GM23248 (cell line): ENCODE measurements around the gene KLRC4. TPM values are rescaled to one million over a fixed set of nuclear protein-coding genes. Genes with fewer than 3 reads are reported as not detected.
A peak's percentile ranks its signal among the peaks of the same experiment; 100 is the strongest.
"Not testable (repeated sequence)": the region's sequence is repeated elsewhere in the genome, so short reads cannot be mapped to it uniquely, and the experiment has no call there.

Experiments used
- DNase-seq: peaks from one replicate; pipeline ENCODE4 v3.0.0-alpha.2; 2015
- H2AFZ ChIP-seq: fragments of 200-600 bp; sonication (generic); 2 replicates; pipeline ENCODE4 v1.6.1; 2016; ENCODE audit warnings: antibody characterized with exemption
- H3F3A ChIP-seq: fragments of 200-600 bp; sonication (generic); 2 replicates; pipeline ENCODE4 v1.6.1; 2016; ENCODE audit warnings: mild to moderate bottlenecking, antibody characterized with exemption, mixed run types; ENCODE audit not compliant: insufficient read depth
- H3K27ac ChIP-seq: fragments of 200-600 bp; sonication (generic); 2 replicates; pipeline ENCODE4 v1.5.1; 2016; ENCODE audit warnings: mild to moderate bottlenecking
- H3K27me3 ChIP-seq: fragments of 200-600 bp; sonication (generic); replicated peaks from 2 replicates; pipeline ENCODE4 v1.6.1; 2016; ENCODE audit warnings: mild to moderate bottlenecking; ENCODE audit not compliant: insufficient read depth
- H3K36me3 ChIP-seq: fragments of 200-600 bp; sonication (generic); 2 replicates; pipeline ENCODE4 v1.6.1; 2016; ENCODE audit warnings: low read depth, mild to moderate bottlenecking
- H3K4me1 ChIP-seq: fragments of 200-600 bp; sonication (generic); 2 replicates; pipeline ENCODE4 v1.6.1; 2016; ENCODE audit warnings: mild to moderate bottlenecking; ENCODE audit not compliant: insufficient read depth
- H3K4me2 ChIP-seq: fragments of 200-600 bp; sonication (generic); one replicate; pipeline ENCODE4 v1.6.1; 2016; ENCODE audit warnings: mild to moderate bottlenecking; ENCODE audit not compliant: unreplicated experiment
- H3K4me3 ChIP-seq: fragments of 200-600 bp; sonication (generic); 2 replicates; pipeline ENCODE4 v1.5.1; 2016; ENCODE audit warnings: mild to moderate bottlenecking
- H3K79me2 ChIP-seq: fragments of 200-600 bp; sonication (generic); 2 replicates; pipeline ENCODE4 v1.6.1; 2016; ENCODE audit warnings: mild to moderate bottlenecking; ENCODE audit not compliant: insufficient read depth
- H3K9ac ChIP-seq: fragments of 200-600 bp; sonication (generic); 2 replicates; pipeline ENCODE4 v1.6.1; 2016; ENCODE audit warnings: mild to moderate bottlenecking
- H3K9me2 ChIP-seq: fragments of 200-600 bp; sonication (generic); 2 replicates; pipeline ENCODE4 v1.6.1; 2016; ENCODE audit warnings: mixed run types, mild to moderate bottlenecking, moderate library complexity; ENCODE audit not compliant: insufficient read depth
- H3K9me3 ChIP-seq: fragments of 200-600 bp; sonication (generic); one replicate; pipeline ENCODE4 v1.6.1; 2017; ENCODE audit warnings: low read depth
- H4K20me1 ChIP-seq: fragments of 200-600 bp; sonication (generic); 2 replicates; pipeline ENCODE4 v1.6.0; 2016; ENCODE audit not compliant: insufficient read depth
- WGBS, 2 experiments: methylation state at CpG; one replicate each; pipeline ENCODE4 v1.1.6; 2015 to 2017; ENCODE audit warnings: low lambda C conversion rate in 2 of 2, low coverage in 1 of 2; ENCODE audit errors: missing lambda C conversion rate in 2 of 2; 5-methylcytosine and 5-hydroxymethylcytosine counted together
- in situ Hi-C: fragments of 300-500 bp; cut with MboI; formaldehyde crosslinking; loops from 2 replicates; pipeline ENCODE4 v1.15.0; 2020
- polyA plus RNA-seq: library from polyadenylated mRNA; unstranded; fragments of >200 nt; fragmentation: Nextera tagmentation; extraction: Ambion mirVana; gene quantifications from 2 replicates; pipeline ENCODE4 v1.2.1, GENCODE V29; 2016
- total RNA-seq: library from RNA; depleted of rRNA; stranded (reverse); fragments of >200 nt; shearing (Covaris generic); gene quantifications from 2 replicates; pipeline ENCODE4 v1.2.3, GENCODE V29; 2014

The KLRC4 gene
- total and polyA plus RNA-seq, 2 experiments from 2014 or later = not detected

DNA sequence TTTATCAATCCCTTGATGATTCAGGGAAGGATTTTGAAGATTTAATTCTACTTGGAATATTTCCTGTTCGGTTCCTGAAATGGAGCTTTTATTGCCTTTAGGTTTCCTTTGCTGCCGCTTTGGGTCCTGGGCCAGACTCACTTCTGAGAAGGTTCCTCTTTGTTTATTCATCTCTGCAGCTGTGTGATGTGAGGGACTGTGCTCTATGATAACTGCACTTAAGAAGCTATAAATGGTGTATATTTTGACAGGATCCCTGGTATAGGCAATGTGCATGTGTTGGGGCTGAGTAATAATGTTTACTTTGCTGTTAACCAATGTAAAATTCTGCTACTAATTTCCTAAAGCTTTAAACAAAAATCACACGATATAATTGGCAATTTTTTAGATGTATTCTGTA is 26.3 kb upstream of the KLRC4 start, which contains the start of gene KLRC2:
KLRC2 (minus strand) TSS at position 195 of the 400 bp plus-strand sequence; CDS start at position 171, 24 bp downstream.
- H3K4me3 ChIP-seq, H2AFZ ChIP-seq, H3K79me2 ChIP-seq, H3K27me3 ChIP-seq, H4K20me1 ChIP-seq, DNase-seq, H3K27ac ChIP-seq, H3K9me2 ChIP-seq, H3K4me2 ChIP-seq, H3K4me1 ChIP-seq, H3K9ac ChIP-seq, H3K9me3 ChIP-seq, H3F3A ChIP-seq, in situ Hi-C loops, H3K36me3 ChIP-seq: not testable (repeated sequence)
- 53 to 62% methylated on average over 3 of the region's 3 CpGs for WGBS, 2 experiments

DNA sequence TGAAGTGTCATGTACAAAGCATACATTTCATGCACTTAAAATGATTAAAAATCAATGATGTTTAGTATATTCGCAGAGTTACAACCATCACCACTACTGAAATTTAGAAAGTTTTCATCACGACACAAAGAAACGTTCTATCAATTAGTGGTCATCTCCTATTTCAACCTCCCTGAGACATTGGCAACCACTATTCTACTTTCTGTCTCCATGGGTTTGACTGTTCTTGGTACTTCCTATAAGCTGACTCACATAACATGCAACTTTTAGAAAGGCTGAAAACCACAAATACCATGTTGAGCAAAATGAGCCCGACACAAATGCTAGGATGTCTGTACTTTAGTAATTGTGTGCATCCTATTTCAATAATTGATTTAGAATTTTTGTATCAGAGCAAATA is 21.1 kb upstream of the KLRC4 start:
- H3K9ac ChIP-seq, H3K9me2 ChIP-seq, H4K20me1 ChIP-seq, DNase-seq, H3K27ac ChIP-seq, in situ Hi-C loops, H3K9me3 ChIP-seq, H3K4me3 ChIP-seq, H3K27me3 ChIP-seq, H3F3A ChIP-seq, H3K79me2 ChIP-seq, H3K4me1 ChIP-seq, H3K4me2 ChIP-seq, H3K36me3 ChIP-seq, H2AFZ ChIP-seq: not testable (repeated sequence)
- 90 to 92% methylated on average over 4 of the region's 4 CpGs for WGBS, 2 experiments

GRCh38 chr12:10425938-10426337 is 16.4 kb upstream of the KLRC4 start:
- H3K4me3 ChIP-seq, H3K4me1 ChIP-seq, DNase-seq, H3K9ac ChIP-seq, H2AFZ ChIP-seq, in situ Hi-C loops, H3K27me3 ChIP-seq, H3K9me2 ChIP-seq, H3K27ac ChIP-seq, H3F3A ChIP-seq, H3K36me3 ChIP-seq, H3K9me3 ChIP-seq, H3K4me2 ChIP-seq, H3K79me2 ChIP-seq, H4K20me1 ChIP-seq: not testable (repeated sequence)
- WGBS, 2 experiments = 88 to 98% methylated on average over 5 to 7 of the region's 8 CpGs

DNA sequence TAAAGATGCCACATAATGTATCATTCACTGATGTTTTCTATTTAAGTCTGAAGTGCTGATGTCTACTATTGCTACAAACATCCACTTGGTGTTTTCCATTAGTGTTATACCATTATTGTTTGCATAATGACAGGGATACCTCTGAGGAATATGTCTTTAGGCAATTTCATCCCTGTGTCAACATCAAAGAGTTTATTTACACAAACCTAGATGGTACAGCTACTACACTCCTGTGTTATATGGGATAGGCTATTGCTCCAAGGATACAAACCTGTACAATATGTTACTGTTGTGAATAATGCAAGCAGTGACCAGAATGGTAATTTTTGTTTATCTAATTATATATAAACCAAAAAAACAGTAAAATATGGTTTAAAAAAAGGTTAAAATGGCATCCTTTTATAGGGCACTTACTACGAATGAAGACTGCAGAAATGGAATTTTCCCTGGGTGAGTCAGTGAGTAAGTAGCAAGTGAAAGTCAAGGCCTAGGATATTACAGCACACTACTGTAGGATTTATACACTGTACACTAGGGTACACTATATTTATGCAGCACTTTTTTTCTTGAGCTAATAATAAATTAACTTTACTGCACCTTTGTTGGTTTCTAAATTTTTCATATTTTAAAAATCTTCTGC is 14.8 kb upstream of the KLRC4 start:
- H3K4me1 ChIP-seq, H3F3A ChIP-seq, H3K79me2 ChIP-seq, H3K27me3 ChIP-seq, H3K4me2 ChIP-seq, H3K9me2 ChIP-seq, H3K4me3 ChIP-seq, H3K36me3 ChIP-seq, H2AFZ ChIP-seq, H3K27ac ChIP-seq, in situ Hi-C loops, H3K9me3 ChIP-seq, H4K20me1 ChIP-seq, H3K9ac ChIP-seq: not testable (repeated sequence)
- 0 to 6% methylated on average over 1 of the region's 1 CpG for WGBS, 2 experiments
- DNase-seq = peak; percentile 9

- H3K27ac ChIP-seq, H4K20me1 ChIP-seq, H3K27me3 ChIP-seq, H3K4me2 ChIP-seq, H2AFZ ChIP-seq, in situ Hi-C loops, H3K79me2 ChIP-seq, DNase-seq, H3F3A ChIP-seq, H3K9me3 ChIP-seq, H3K4me3 ChIP-seq, H3K36me3 ChIP-seq, H3K9ac ChIP-seq, H3K9me2 ChIP-seq, H3K4me1 ChIP-seq: not testable (repeated sequence)
- 36 to 48% methylated on average over 2 of the region's 3 CpGs for WGBS, 2 experiments
These were observed 12.6 kb upstream of the KLRC4 start for GRCh38 chr12:10422159-10422558.

DNA sequence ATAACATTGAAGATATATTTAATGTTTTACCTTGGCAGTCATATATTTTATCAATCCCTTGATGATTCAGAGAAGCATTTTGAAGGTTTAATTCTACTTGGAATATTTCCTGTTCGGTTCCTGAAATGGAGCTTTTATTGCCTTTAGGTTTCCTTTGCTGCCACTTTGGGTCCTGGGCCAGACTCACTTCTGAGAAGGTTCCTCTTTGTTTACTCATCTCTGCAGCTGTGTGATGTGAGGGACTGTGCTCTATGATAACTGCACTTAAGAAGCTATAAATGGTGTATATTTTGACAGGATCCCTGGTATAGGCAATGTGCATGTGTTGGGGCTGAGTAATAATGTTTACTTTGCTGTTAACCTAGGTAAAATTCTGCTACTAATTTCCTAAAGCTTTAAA is 10.8 kb upstream of the KLRC4 start, which contains the start of gene KLRC3:
KLRC3 (minus strand) TSS at position 262 of the 400 bp plus-strand sequence; CDS start at position 217, 45 bp downstream.
- H3K9me2 ChIP-seq, H4K20me1 ChIP-seq, DNase-seq, H3K4me2 ChIP-seq, in situ Hi-C loops, H3K9ac ChIP-seq, H3K4me3 ChIP-seq, H3F3A ChIP-seq, H2AFZ ChIP-seq, H3K79me2 ChIP-seq, H3K27ac ChIP-seq, H3K9me3 ChIP-seq, H3K27me3 ChIP-seq, H3K36me3 ChIP-seq, H3K4me1 ChIP-seq: not testable (repeated sequence)
- 84 to 95% methylated on average over 1 of the region's 1 CpG for WGBS, 2 experiments
